ENCODE data around the gene STH.

- TF ChIP-seq, protein P1, sequence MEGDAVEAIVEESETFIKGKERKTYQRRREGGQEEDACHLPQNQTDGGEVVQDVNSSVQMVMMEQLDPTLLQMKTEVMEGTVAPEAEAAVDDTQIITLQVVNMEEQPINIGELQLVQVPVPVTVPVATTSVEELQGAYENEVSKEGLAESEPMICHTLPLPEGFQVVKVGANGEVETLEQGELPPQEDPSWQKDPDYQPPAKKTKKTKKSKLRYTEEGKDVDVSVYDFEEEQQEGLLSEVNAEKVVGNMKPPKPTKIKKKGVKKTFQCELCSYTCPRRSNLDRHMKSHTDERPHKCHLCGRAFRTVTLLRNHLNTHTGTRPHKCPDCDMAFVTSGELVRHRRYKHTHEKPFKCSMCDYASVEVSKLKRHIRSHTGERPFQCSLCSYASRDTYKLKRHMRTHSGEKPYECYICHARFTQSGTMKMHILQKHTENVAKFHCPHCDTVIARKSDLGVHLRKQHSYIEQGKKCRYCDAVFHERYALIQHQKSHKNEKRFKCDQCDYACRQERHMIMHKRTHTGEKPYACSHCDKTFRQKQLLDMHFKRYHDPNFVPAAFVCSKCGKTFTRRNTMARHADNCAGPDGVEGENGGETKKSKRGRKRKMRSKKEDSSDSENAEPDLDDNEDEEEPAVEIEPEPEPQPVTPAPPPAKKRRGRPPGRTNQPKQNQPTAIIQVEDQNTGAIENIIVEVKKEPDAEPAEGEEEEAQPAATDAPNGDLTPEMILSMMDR (IDR thresholded peaks at IDR 0.05; ENCODE audit: insufficient read depth, low read depth, low read length), result no peak
- no peak for TF ChIP-seq EZH2 (IDR thresholded peaks at IDR 0.05; ENCODE audit: insufficient read depth, low read length)
Observed at GRCh38 chr17:45997624-45998023, 1.4 kb upstream of the STH start.
